DMS79 treated with DMSO at 0.1 percent for 48 hours (cell line): ENCODE results near the gene PPIP5K2.
A peak's percentile ranks its signal among the peaks of the same experiment; 100 is the strongest.
"Not testable (repeated sequence)": the region's sequence is repeated elsewhere in the genome, so short reads cannot be mapped to it uniquely, and the experiment has no call there.

Experiments
- DNase-seq: peaks from one replicate; lab custom pipeline; 2025; lab: John Stamatoyannopoulos, UW

Gene PPIP5K2

GRCh38 chr5:103119765-103120606, at the start of gene PPIP5K2, which contains the start of gene GIN1:
Gene PPIP5K2, plus strand, starts transcription at chr5:103120301. Its CDS starts 9,289 bp downstream, at chr5:103129590.
Gene GIN1, minus strand, starts transcription at chr5:103120138. Its CDS starts 11,431 bp downstream, at chr5:103108707.
- DNase-seq, result peak; percentile 87

GRCh38 chr5:103073500-103073899, 46.6 kb upstream of the PPIP5K2 start:
- DNase-seq, result not testable (repeated sequence)

- no peak for DNase-seq
Observed at GRCh38 chr5:103075442-103075841, 44.7 kb upstream of the PPIP5K2 start.

- DNase-seq, result no peak
Observed at GRCh38 chr5:103079796-103080195, 40.3 kb upstream of the PPIP5K2 start.

- no peak for DNase-seq
Observed at GRCh38 chr5:103086547-103086946, 33.6 kb upstream of the PPIP5K2 start.

- DNase-seq, result no peak
Observed at GRCh38 chr5:103089272-103089671, 30.8 kb upstream of the PPIP5K2 start.

- DNase-seq, result no peak
Observed at GRCh38 chr5:103090791-103091190, 29.3 kb upstream of the PPIP5K2 start.

GRCh38 chr5:103092676-103093075, 27.4 kb upstream of the PPIP5K2 start:
- no peak for DNase-seq

- no peak for DNase-seq
Observed at GRCh38 chr5:103093727-103094126, 26.4 kb upstream of the PPIP5K2 start.

- DNase-seq, result no peak
Observed at GRCh38 chr5:103094737-103095136, 25.4 kb upstream of the PPIP5K2 start.

GRCh38 chr5:103098993-103099392, 21.1 kb upstream of the PPIP5K2 start:
- no peak for DNase-seq

- no peak for DNase-seq
Observed at GRCh38 chr5:103101079-103101750, 18.9 kb upstream of the PPIP5K2 start.

- DNase-seq, result no peak
Observed at GRCh38 chr5:103102234-103102633, 17.9 kb upstream of the PPIP5K2 start.

- DNase-seq, result no peak
Observed at GRCh38 chr5:103108086-103108485, 12.0 kb upstream of the PPIP5K2 start.

- no peak for DNase-seq
Observed at GRCh38 chr5:103109277-103109676, 10.8 kb upstream of the PPIP5K2 start.

- DNase-seq, result no peak
Observed at GRCh38 chr5:103110403-103110802, 9.7 kb upstream of the PPIP5K2 start.

GRCh38 chr5:103111468-103111867, 8.6 kb upstream of the PPIP5K2 start:
- DNase-seq, result no peak

- no peak for DNase-seq
Observed at GRCh38 chr5:103112910-103113309, 7.2 kb upstream of the PPIP5K2 start.

GRCh38 chr5:103114440-103114839, 5.7 kb upstream of the PPIP5K2 start:
- no peak for DNase-seq

- no peak for DNase-seq
Observed at GRCh38 chr5:103117471-103117991, 2.6 kb upstream of the PPIP5K2 start.

GRCh38 chr5:103119070-103119764, 884 bp upstream of the PPIP5K2 start:
- peak; percentile 37 for DNase-seq

GRCh38 chr5:103120607-103121200, 603 bp downstream of the PPIP5K2 start:
- DNase-seq, result no peak
